HFFc6 (cell line): ENCODE results near the gene PLEKHO1. TPM values are rescaled to one million over a fixed set of nuclear protein-coding genes. Genes with fewer than 3 reads are reported as not detected.
"Not testable (repeated sequence)": the region's sequence is repeated elsewhere in the genome, so short reads cannot be mapped to it uniquely, and the experiment has no call there.

Source experiments
- DNase-seq: peaks from one replicate; pipeline ENCODE4 v3.0.0-alpha.2; 2018
- H3K27ac Mint-ChIP-seq: 2 replicates; pipeline ENCODE4 v1.8.0; 2020; ENCODE audit warnings: mild to moderate bottlenecking, mixed read lengths
- H3K27me3 Mint-ChIP-seq: 2 replicates; pipeline ENCODE4 v1.8.0; 2021; ENCODE audit warnings: mild to moderate bottlenecking, moderate library complexity, mixed read lengths; ENCODE audit not compliant: insufficient read depth
- H3K36me3 Mint-ChIP-seq: 2 replicates; pipeline ENCODE4 v1.8.0; 2021; ENCODE audit warnings: low read depth, mixed read lengths
- H3K4me1 Mint-ChIP-seq: 2 replicates; pipeline ENCODE4 v1.8.0; 2020; ENCODE audit warnings: low read depth, mixed read lengths
- H3K4me3 Mint-ChIP-seq: 2 replicates; pipeline ENCODE4 v1.8.0; 2020; ENCODE audit warnings: mild to moderate bottlenecking, moderate library complexity, mixed read lengths
- H3K9me3 Mint-ChIP-seq: 2 replicates; pipeline ENCODE4 v1.8.0; 2020; ENCODE audit warnings: mild to moderate bottlenecking, mixed read lengths
- total RNA-seq, 6 experiments: library from RNA; stranded (reverse); fragmentation: NEBNext Ultra II Directional; extraction: Animal tissue kit (Norgen Biotek cat#: 25700); gene quantifications; 2 replicates in 1 of 6; 3 replicates in 5 of 6; pipeline ENCODE4 v1.2.3, GENCODE V29; 2021
- TF ChIP-seq, protein P1 (sequence below): fragments of 200-600 bp; sonication (generic); IDR thresholded peaks from 2 replicates; pipeline ENCODE4 v1.5.0; 2021; ENCODE audit warnings: antibody characterized with exemption, mild to moderate bottlenecking

PLEKHO1 gene
- total RNA-seq, 6 experiments from 2014 or later, result 30.9 to 36.7 (median 32.6) TPM

DNA sequence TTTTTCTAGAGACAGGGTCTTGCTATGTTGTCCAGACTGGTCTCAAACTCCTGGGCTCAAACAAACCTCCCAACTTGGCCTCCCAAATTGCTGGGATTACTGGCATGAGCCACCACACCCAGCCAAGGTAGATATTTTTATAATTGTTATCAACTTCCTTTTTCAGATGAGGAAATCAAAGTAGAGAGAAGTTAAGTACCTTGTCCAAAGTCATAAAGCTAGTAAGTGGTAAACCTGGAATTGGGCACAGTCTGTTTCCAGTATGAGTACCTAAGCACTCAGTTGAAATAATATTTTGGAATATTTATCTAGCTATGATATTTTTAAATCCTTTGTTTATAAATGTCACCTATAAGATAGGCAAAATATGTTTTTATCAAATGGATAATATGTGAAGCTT, 22.3 kb upstream of the PLEKHO1 start:
- peaks cover 7% of the 10 kb centered on the region; the same call in 1 of the 2 replicates for H3K36me3 Mint-ChIP-seq
- H3K4me1 Mint-ChIP-seq, result peaks cover 21% of the 10 kb centered on the region
- TF ChIP-seq, protein P1, sequence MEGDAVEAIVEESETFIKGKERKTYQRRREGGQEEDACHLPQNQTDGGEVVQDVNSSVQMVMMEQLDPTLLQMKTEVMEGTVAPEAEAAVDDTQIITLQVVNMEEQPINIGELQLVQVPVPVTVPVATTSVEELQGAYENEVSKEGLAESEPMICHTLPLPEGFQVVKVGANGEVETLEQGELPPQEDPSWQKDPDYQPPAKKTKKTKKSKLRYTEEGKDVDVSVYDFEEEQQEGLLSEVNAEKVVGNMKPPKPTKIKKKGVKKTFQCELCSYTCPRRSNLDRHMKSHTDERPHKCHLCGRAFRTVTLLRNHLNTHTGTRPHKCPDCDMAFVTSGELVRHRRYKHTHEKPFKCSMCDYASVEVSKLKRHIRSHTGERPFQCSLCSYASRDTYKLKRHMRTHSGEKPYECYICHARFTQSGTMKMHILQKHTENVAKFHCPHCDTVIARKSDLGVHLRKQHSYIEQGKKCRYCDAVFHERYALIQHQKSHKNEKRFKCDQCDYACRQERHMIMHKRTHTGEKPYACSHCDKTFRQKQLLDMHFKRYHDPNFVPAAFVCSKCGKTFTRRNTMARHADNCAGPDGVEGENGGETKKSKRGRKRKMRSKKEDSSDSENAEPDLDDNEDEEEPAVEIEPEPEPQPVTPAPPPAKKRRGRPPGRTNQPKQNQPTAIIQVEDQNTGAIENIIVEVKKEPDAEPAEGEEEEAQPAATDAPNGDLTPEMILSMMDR, result no peak
- H3K4me3 Mint-ChIP-seq, result no peak overlapping the region
- H3K27ac Mint-ChIP-seq, result no peak overlapping the region
- no peaks in the 10 kb centered on the region for H3K9me3 Mint-ChIP-seq
- DNase-seq, result no peak
- no peaks in the 10 kb centered on the region for H3K27me3 Mint-ChIP-seq

DNA sequence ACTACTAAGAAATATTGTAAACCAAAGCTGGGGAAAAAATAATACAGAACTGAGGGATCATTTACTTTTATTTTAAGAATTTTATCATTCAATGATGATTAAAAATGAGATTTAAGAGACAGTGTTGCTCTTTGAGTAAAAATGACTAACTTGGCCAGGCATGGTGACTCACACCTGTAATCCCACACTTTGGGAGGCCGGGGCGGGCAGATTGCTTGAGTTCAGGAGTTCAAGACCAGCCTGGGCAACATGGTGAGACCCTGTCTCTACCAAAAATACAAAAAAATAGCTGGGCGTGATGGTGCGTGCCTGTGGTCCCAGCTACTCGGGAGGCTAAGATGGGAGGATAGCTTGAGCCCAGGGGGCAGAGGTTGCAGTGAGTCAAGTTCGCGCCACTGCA, 21.8 kb upstream of the PLEKHO1 start:
- TF ChIP-seq, protein P1, result no peak
- Mint-ChIP-seq H3K27ac (no peak overlapping the region), H3K4me3 (no peak overlapping the region), H3K9me3 (no peaks in the 10 kb centered on the region), H3K4me1 (peaks cover 25% of the 10 kb centered on the region), H3K27me3 (no peaks in the 10 kb centered on the region), H3K36me3 (peaks cover 7% of the 10 kb centered on the region; the same call in 1 of the 2 replicates)
- no peak for DNase-seq

DNA sequence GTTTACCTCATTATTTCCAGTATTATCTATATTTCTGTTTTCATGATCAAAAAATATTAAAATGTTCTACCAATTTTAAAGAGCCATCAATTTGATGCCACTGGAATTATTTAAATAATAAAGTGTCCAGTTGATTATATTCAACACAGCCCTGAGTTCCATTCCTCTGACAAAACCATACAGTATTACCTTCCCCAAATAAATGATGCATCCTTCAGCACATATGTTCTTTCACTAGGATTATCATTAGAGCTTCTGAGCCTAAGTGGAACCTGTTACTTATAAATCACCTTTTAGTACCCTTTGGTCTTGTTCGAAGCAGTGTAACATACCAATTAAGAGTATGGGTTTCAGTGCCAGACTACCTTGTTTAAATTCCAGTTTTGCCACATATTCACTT, 17.3 kb upstream of the PLEKHO1 start:
- no peak for DNase-seq
- Mint-ChIP-seq H3K36me3 (peaks cover 4% of the 10 kb centered on the region; the same call in 1 of the 2 replicates), H3K27ac (no peak overlapping the region), H3K4me1 (peaks cover 22% of the 10 kb centered on the region), H3K9me3 (no peaks in the 10 kb centered on the region), H3K27me3 (no peaks in the 10 kb centered on the region), H3K4me3 (no peak overlapping the region)
- TF ChIP-seq, protein P1, result no peak

DNA sequence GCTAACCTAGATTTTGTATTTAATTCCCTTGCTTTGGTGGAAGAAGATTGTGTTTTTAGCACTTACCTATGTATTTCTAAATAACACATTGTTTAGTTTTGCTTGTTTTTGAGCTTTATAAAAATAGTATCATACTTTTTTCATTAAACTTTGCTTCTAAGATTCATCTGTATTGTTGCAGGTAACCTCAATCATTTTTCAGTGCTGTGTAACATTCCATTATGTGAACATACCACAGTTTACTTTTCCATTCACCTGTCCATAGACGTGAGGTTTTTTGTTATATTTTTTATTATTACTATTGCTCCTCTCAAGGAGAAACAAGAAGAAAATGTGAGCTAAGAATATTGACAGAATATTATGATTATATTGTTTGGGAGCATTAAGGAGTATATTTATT, 15.2 kb upstream of the PLEKHO1 start:
- H3K27me3 Mint-ChIP-seq, result no peaks in the 10 kb centered on the region
- no peaks in the 10 kb centered on the region for H3K9me3 Mint-ChIP-seq
- H3K4me1 Mint-ChIP-seq, result peaks cover 16% of the 10 kb centered on the region
- DNase-seq, result no peak
- H3K4me3 Mint-ChIP-seq, result no peak overlapping the region
- no peaks in the 10 kb centered on the region; the same call in 1 of the 2 replicates for H3K36me3 Mint-ChIP-seq
- no peak overlapping the region for H3K27ac Mint-ChIP-seq
- TF ChIP-seq, protein P1, result no peak

DNA sequence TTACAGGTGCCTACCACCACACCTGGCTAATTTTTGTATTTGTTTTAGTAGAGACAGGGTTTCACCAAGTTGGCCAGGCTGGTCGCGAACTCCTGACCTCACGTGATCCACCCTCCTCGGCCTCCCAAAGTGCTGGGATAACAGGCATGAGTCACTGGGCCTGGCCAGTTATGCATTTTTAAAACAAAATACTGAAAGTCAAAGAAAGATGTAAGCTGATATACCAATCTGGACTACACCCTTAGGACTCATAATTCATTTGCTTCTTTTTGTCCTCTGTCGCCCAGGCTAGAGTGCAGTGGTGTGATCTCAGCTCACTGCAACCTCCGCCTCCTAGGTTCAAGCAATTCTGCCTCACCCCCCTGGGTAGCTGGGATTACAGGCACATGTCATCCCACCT, 14.3 kb upstream of the PLEKHO1 start:
- not testable (repeated sequence) for DNase-seq, H3K27ac Mint-ChIP-seq, H3K4me3 Mint-ChIP-seq, H3K9me3 Mint-ChIP-seq, H3K36me3 Mint-ChIP-seq, H3K27me3 Mint-ChIP-seq
- H3K4me1 Mint-ChIP-seq, result peaks cover 16% of the 10 kb centered on the region

DNA sequence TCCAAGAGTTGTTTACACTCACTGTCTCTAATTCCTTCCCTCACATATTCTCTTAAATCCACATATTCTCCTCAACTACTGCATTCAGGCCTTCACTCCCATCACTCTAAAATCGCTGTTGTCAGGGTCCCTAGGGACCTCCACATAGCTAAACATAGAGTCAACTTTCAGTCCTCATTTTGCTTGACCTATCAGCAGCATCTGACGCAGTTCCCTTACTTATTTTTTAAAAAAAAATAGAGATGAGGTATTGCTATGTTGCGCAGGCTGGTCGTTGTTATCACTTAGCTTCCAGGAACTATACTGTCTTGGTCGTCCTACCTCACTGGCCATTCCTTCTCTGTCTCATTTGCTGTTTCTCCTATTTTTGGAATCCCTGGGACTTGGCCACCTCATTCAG, 11.7 kb upstream of the PLEKHO1 start:
- Mint-ChIP-seq H3K27me3 (no peaks in the 10 kb centered on the region), H3K9me3 (no peaks in the 10 kb centered on the region), H3K4me3 (no peak overlapping the region), H3K36me3 (no peaks in the 10 kb centered on the region; the same call in 1 of the 2 replicates), H3K27ac (no peak overlapping the region), H3K4me1 (peaks cover 17% of the 10 kb centered on the region)
- DNase-seq, result no peak
- TF ChIP-seq, protein P1, result no peak
